ENCODE results near the gene HMCN1.
"Not testable (repeated sequence)": the region's sequence is repeated elsewhere in the genome, so short reads cannot be mapped to it uniquely, and the experiment has no call there.

Gene HMCN1

GRCh38 chr1:186154651-186155050, 420.5 kb downstream of the HMCN1 start:
- H3K4me3 ChIP-seq (ENCODE audit: low read depth, low read length) = no peak overlapping the region
- no peaks in the 10 kb centered on the region for H3K36me3 ChIP-seq
- no peaks in the 10 kb centered on the region for H3K27me3 ChIP-seq
- TF ChIP-seq, protein P1, sequence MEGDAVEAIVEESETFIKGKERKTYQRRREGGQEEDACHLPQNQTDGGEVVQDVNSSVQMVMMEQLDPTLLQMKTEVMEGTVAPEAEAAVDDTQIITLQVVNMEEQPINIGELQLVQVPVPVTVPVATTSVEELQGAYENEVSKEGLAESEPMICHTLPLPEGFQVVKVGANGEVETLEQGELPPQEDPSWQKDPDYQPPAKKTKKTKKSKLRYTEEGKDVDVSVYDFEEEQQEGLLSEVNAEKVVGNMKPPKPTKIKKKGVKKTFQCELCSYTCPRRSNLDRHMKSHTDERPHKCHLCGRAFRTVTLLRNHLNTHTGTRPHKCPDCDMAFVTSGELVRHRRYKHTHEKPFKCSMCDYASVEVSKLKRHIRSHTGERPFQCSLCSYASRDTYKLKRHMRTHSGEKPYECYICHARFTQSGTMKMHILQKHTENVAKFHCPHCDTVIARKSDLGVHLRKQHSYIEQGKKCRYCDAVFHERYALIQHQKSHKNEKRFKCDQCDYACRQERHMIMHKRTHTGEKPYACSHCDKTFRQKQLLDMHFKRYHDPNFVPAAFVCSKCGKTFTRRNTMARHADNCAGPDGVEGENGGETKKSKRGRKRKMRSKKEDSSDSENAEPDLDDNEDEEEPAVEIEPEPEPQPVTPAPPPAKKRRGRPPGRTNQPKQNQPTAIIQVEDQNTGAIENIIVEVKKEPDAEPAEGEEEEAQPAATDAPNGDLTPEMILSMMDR (IDR thresholded peaks at IDR 0.05; ENCODE audit: low read depth, low read length) = no peak
- H3K9me3 ChIP-seq = no peaks in the 10 kb centered on the region
- DNase-seq = no peak
- no peaks in the 10 kb centered on the region for H3K4me1 ChIP-seq

GRCh38 chr1:186155594-186155993, 421.4 kb downstream of the HMCN1 start:
- H3K27me3 ChIP-seq = no peaks in the 10 kb centered on the region
- no peaks in the 10 kb centered on the region for H3K9me3 ChIP-seq
- TF ChIP-seq, protein P1 (IDR thresholded peaks at IDR 0.05; ENCODE audit: low read depth, low read length) = peak; percentile 55
- no peaks in the 10 kb centered on the region for H3K4me1 ChIP-seq
- no peaks in the 10 kb centered on the region for H3K36me3 ChIP-seq
- no peak for DNase-seq
- H3K4me3 ChIP-seq (ENCODE audit: low read depth, low read length) = no peak overlapping the region

- DNase-seq; H3K4me1 ChIP-seq; H3K9me3 ChIP-seq; H3K36me3 ChIP-seq; H3K27me3 ChIP-seq; H3K4me3 ChIP-seq (ENCODE audit: low read depth, low read length): not testable (repeated sequence)
These were observed 428.7 kb downstream of the HMCN1 start for GRCh38 chr1:186162895-186163294.

- DNase-seq = no peak
- Histone ChIP-seq H3K4me3 (ENCODE audit: low read depth, low read length) (no peak overlapping the region), H3K36me3 (no peaks in the 10 kb centered on the region), H3K27me3 (no peaks in the 10 kb centered on the region), H3K4me1 (no peaks in the 10 kb centered on the region), H3K9me3 (no peaks in the 10 kb centered on the region)
- TF ChIP-seq, protein P1 (IDR thresholded peaks at IDR 0.05; ENCODE audit: low read depth, low read length) = no peak
These were observed 430.6 kb downstream of the HMCN1 start for GRCh38 chr1:186164773-186165172.

- Histone ChIP-seq H3K4me3 (ENCODE audit: low read depth, low read length) (no peak overlapping the region), H3K36me3 (no peaks in the 10 kb centered on the region), H3K9me3 (no peaks in the 10 kb centered on the region), H3K4me1 (no peaks in the 10 kb centered on the region), H3K27me3 (no peaks in the 10 kb centered on the region)
- no peak for DNase-seq
- TF ChIP-seq, protein P1 (IDR thresholded peaks at IDR 0.05; ENCODE audit: low read depth, low read length) = no peak
These were observed 431.1 kb downstream of the HMCN1 start for GRCh38 chr1:186165303-186165702.

GRCh38 chr1:186167096-186167668, 433.0 kb downstream of the HMCN1 start:
- TF ChIP-seq, protein P1 (IDR thresholded peaks at IDR 0.05; ENCODE audit: low read depth, low read length) = no peak
- Histone ChIP-seq H3K4me3 (ENCODE audit: low read depth, low read length) (no peak overlapping the region), H3K9me3 (no peaks in the 10 kb centered on the region), H3K36me3 (no peaks in the 10 kb centered on the region), H3K27me3 (no peaks in the 10 kb centered on the region), H3K4me1 (no peaks in the 10 kb centered on the region)
- DNase-seq = no peak

GRCh38 chr1:186175588-186175987, 441.4 kb downstream of the HMCN1 start:
- Histone ChIP-seq H3K4me1 (no peaks in the 10 kb centered on the region), H3K9me3 (no peaks in the 10 kb centered on the region), H3K27me3 (no peaks in the 10 kb centered on the region), H3K36me3 (no peaks in the 10 kb centered on the region), H3K4me3 (ENCODE audit: low read depth, low read length) (no peak overlapping the region)
- DNase-seq = no peak
- TF ChIP-seq, protein P1 (IDR thresholded peaks at IDR 0.05; ENCODE audit: low read depth, low read length) = no peak

All from BE2C (cell line).